ENCODE measurements around the gene CKS1B.

CKS1B gene

DNA sequence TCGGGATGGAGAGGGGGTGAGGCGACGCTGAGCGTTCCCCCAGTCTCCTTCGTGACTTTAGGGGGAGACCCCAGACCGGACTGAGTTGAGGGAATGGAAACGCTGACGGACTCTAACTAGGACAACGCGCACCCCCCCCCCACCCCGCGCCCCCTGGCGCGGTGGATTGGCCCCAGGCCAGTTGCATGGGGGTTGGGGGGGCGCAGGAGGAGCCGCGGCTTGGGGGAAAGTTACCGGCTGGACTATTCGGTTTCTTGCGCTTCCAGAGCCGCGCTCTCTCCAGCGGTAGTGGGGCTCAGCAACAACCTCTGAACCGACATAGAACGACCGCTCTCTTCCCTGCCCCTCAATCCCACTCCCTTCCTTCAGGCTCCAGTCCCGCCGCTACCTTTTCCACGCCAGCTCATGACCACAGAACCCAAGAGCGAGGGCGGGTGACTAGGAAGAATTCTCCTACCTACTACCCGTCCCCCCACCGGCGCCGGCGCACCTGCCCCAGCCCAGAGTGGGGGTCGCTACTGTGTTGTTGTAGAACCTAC lies 28.8 kb downstream of the CKS1B start:
- no peak for DNase-seq

DNA sequence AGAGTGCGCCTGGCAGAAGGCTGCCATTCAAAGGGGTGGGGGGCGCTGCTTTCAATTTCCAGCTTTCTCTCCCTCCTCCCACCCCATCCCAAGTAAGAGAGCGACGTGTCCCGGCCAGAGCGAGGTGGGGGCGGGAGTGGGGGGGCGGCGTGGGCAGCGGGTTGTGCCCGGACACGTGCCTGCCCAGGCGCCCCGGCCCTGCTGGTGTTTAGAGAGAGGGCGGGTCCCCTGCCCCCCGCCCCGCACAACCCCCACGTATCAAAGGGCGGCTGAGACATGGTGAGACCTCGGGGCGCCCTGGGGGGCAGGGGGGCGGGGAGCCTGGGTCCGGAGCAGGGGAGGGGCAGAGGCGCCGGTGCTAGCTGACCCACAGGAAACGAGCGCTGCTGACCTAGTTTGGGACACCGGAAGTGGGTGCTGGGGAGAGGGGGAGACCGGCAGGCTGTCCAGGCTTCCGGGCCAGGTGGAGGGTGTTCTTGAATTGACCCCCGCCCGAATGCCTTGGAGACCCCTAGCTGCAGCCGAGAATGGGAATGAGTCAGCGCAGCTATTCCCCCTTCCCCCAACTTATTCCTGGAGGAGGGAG lies 29.4 kb downstream of the CKS1B start:
- DNase-seq = no peak

DNA sequence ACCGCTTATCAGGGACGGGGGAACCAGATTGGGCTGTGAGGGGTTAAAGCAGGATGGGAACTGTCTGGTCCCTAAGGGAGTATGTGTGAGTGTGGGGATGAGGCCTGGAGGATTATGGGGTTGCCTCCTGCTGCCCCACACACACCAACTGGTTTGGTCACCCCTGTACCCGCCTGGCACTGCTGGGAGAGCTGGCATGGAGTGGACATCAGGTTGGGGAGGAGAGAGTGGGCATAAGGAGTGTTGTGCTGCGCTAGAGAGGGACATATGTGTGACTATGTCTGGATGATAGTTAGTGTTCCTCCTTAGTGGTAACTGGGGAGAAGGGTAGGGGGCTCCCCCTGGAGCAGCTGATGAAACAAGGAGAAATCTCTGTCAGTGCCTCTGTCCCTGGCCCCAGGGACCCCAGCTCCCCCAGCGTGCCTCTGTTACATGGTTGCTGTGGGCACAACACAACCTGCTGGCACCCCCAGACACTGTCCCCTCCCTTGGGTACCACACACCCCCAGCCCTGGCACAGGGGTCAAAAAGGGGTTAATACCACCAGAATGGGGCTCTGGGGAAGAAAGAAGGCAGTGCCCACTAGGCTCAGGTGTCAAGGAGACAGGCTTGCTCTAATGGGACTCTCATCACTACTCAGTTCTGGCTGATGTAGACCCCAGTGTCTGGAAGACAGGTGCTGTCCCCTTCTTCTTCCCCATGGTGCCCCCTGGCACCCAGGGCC lies 30.0 kb downstream of the CKS1B start:
- no peak for DNase-seq

DNA sequence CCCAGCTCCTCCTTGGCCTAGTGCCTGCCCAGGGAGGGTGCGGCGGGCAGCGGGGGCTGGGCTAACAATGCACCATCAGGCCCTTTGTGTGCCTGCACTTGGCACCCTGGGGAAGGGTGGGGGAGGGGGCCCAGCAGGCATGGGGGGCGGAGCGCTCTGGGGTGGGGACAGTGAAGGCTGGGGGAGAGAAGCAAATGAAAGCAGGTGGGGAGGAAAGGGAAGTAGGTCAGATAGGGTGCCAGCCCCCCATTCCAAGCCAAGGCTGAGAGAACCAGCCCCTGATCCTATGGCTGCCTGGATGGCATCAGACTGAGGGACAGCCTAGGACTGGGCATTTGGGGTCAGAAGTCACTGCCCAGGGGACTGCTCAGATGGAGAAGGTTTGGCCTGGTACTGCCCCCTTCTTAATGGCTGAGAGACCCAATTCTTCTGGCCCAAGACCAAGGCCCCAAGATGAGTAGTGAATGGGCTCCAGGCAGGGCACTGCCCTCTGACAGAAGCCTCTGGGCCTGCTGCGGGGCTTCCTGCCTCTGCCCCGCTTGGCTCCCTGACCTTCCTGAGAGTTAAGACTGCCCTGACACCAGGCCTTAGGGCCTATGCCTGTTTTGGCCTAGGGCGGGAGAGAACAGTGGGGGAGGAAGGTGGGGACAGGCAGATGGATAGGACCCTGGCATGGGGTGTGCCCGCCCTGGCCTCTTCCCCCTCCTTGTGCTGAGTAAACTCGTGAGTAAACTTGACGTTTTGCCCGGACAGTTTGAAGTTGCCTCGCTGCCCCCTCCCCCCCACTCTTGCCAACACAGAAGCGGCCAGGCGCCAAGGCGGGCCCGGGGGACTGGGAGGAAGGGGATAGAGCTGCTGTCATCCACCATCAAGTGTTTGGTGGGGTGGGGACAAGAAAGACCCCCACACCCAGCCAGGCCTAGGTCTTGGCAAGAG lies 30.9 kb downstream of the CKS1B start:
- no peak for DNase-seq

DNA sequence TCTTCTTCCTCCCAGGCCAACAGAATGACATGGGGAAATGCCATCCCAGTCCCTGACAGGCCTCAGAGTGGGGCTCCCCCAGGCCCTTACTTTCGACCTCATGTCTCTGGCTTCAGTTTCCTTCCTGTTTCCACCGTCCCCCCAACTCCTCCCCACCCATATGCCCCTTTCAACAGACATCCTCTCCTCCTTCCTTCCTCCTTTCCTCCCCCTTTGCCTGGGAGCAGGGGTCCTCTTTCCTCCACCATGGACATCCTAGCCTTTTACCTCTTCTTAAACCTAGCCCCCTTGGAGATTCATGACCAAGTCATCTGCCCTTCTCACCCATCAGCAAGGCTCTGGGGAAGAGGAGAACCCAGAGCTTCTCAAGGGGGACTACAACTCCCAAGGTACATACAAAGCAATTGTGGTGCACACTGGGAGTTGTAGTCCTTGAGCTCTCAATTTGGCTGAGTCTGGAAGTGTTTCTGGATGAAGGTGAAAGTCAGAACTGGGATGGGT lies 32.2 kb downstream of the CKS1B start:
- peak; percentile 68 to 72 for DNase-seq

- DNase-seq = no peak
Observed at GRCh38 chr1:155007251-155007828, 32.9 kb downstream of the CKS1B start.

GRCh38 chr1:155008015-155008941 lies 33.8 kb downstream of the CKS1B start:
- no peak for DNase-seq

DNA sequence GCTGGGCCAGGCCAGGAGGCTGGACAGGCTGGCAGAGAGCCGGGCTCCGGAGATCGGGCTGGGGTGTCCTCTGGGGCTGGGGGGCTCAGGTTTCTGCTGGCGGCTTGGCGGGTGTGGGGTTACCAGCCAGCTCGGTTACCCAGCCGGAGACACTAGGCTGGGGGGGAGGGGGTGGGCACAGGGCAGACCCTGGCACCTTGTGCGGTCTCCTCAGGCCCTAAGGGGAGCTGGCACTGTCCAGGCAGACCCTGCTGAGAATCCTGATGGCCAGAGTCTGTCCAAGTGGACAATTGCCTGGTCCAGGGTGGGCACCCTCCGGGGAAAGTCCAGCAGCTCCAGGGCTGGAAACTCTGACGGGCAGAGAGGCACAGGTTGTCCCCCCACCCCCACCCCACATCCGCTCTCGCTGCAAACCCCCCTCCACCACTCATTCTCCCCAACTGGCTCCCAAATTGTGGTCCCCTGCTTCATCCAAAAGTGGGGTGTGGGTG lies 34.8 kb downstream of the CKS1B start:
- DNase-seq = no peak

- no peak for DNase-seq
Observed at GRCh38 chr1:155009742-155010141, 35.3 kb downstream of the CKS1B start.

- DNase-seq = no peak
Observed at GRCh38 chr1:155010211-155010918, 35.9 kb downstream of the CKS1B start.

- DNase-seq = no peak
Observed at GRCh38 chr1:155011004-155011416, 36.5 kb downstream of the CKS1B start.

DNA sequence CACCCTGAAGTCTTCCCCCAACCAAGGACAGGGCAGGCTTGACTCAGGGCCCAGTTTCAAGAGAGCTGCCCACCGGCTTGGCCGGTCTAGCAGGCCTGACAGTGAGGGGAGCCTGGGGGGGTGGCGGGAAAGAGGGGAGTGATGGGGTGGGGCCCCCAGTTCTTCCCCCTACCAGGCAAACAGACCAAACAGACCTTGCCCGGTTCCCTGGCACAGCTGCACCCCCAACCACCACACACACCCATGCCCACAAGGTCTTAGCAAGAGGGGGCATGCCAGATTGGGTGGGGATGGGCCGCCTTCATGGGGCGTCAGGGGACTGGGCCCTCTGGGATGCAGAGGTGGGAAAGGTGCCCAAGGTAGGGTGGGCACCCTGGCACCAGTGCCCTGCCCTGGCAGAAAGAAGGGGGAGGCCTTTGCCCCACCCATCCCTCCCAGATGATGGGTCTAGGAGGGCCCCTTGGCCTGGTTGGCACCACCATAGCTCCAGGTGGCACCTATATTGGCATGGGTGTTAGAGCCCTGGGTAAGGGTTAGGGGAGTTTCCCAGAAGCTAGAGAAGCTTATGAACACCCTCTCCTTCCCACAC lies 37.0 kb downstream of the CKS1B start:
- no peak for DNase-seq

DNA sequence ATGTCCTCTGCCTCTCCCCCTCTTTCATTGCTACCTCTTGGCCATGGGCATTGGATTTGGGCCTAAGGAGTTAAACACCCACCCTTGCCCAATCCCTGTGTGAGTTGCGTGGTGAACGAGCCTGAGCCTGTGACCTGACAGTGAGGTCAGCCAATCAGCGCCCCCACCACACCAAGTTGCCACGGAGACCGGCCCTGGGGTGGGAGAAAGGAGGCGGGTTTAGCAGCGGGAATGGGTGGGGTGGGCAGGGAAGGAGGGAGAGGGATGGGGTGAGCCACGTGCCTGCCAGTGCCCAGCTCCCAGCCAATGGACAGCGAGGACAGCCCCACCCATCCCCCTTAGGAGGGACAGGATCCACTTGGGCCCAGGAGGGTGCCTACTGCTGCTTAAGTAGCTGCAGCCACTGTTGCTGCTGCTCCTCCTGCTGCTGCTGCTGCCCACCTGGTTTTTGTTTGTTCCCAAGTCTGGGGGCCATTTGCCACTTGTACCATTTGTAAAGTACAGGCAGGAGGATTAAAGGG lies 37.6 kb downstream of the CKS1B start:
- DNase-seq = peak; percentile 54 to 77

DNA sequence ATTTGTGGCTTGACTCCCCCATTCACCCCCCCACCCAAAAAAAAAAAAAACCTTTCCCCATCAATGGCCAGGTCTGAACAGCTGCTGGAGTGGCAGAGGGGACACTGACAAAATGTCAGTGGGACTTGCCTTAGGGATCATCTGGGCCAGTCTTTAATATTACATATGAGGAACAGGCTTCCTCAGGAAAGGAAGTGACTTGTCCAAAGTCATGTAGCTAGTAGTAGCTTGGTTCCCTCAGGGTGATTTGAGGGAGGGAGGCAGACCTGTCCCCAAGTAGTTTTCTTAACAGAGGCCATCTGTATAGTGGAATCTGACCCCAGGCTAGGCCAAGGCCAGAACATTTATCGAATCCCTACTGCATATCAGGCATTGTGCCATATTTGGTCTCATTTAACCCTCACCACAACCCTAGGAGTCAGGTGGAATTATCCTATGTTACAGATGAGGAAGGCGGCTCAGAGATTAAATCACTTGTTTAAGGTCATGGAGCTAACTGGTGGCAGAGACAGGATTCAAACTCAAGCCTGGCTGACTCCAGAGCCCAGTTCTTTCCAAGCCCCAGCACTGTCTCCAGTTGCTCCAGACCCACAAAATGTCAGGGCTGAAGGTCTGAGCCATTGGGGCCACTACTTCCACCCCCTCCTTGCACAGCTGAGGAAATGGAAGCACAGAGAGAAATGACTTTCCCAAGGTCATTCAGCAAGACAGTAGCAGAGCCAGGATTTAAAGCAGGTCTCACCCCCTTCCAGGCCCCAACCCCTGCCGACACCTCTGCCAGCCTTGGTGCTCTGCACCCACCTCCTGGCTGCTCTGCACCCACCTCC lies 38.5 kb downstream of the CKS1B start:
- DNase-seq = no peak

DNA sequence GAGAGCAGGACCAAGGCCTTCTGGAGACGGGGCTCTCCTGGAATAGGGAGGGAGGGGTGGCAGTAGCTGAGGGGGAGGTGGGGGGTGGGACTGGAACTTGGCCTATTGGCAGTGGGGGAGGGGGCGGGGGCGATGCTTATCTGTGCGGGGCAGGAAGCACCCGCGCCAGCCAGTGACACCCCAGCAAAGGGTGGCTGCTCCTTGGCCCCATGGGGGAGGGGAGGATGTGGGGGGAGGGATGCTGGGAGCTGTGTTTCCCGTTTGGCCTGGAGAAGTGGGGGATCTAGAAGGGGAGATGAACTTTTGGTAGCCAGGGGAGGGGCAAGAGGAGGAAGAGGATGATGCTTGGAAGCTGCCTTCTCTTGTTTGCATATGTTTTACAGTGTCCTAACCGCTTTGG lies 39.2 kb downstream of the CKS1B start:
- no peak for DNase-seq

- no peak for DNase-seq
Observed at GRCh38 chr1:155014709-155015508, 40.4 kb downstream of the CKS1B start.

- no peak for DNase-seq
Observed at GRCh38 chr1:155015527-155016230, 41.2 kb downstream of the CKS1B start.

All from inflammatory macrophage treated with lipopolysaccharide for 1 hour (primary cell).